ENCODE measurements around the gene UMODL1. TPM values are rescaled to one million over a fixed set of nuclear protein-coding genes. Genes with fewer than 3 reads are reported as not detected.

UMODL1 gene
- total RNA-seq, 1 donor from 2014 or later: not detected

- DNase-seq (ENCODE audit: low spot score in 2 of 2) (no peak), FAIRE-seq (no peak)
These were observed 87.7 kb downstream of the UMODL1 start for GRCh38 chr21:42158846-42159245.

- DNase-seq (ENCODE audit: low spot score in 2 of 2) (no peak), FAIRE-seq (no peak)
These were observed 88.5 kb downstream of the UMODL1 start for GRCh38 chr21:42159560-42160110.

GRCh38 chr21:42160111-42160721 is 89.1 kb downstream of the UMODL1 start:
- FAIRE-seq (no peak), DNase-seq (ENCODE audit: low spot score in 2 of 2) (no peak)

- DNase-seq (ENCODE audit: low spot score in 2 of 2) (no peak), FAIRE-seq (no peak)
These were observed 89.6 kb downstream of the UMODL1 start for GRCh38 chr21:42160765-42161164.

- no peak for FAIRE-seq
- no peak for DNase-seq (ENCODE audit: low spot score in 2 of 2)
These were observed 90.4 kb downstream of the UMODL1 start for GRCh38 chr21:42161401-42161955.

GRCh38 chr21:42161956-42162681 is 91.0 kb downstream of the UMODL1 start:
- FAIRE-seq: no peak
- no peak for DNase-seq (ENCODE audit: low spot score in 2 of 2)

- FAIRE-seq (no peak), DNase-seq (ENCODE audit: low spot score in 2 of 2) (no peak)
These were observed 91.9 kb downstream of the UMODL1 start for GRCh38 chr21:42162831-42163510.

- FAIRE-seq: no peak
These were observed 92.4 kb downstream of the UMODL1 start for GRCh38 chr21:42163511-42163863.

GRCh38 chr21:42164064-42164789 is 93.1 kb downstream of the UMODL1 start:
- FAIRE-seq (no peak), DNase-seq (ENCODE audit: low spot score in 2 of 2) (no peak)

More at GRCh38 chr21:42163511-42163863, 92.4 kb downstream of the UMODL1 start:
- no peak for DNase-seq (ENCODE audit: low spot score in 2 of 2)

- no peak for FAIRE-seq
These were observed 93.7 kb downstream of the UMODL1 start for GRCh38 chr21:42164818-42165217.

GRCh38 chr21:42165901-42166300 is 94.8 kb downstream of the UMODL1 start:
- DNase-seq (ENCODE audit: low spot score in 2 of 2) (no peak), FAIRE-seq (no peak)

More at GRCh38 chr21:42164818-42165217, 93.7 kb downstream of the UMODL1 start:
- DNase-seq (ENCODE audit: low spot score in 2 of 2): no peak

GRCh38 chr21:42169758-42170157 is 98.6 kb downstream of the UMODL1 start:
- FAIRE-seq: no peak
- no peak for DNase-seq (ENCODE audit: low spot score in 2 of 2)

GRCh38 chr21:42171091-42172053 is 100.3 kb downstream of the UMODL1 start:
- DNase-seq (ENCODE audit: low spot score in 2 of 2) (no peak), FAIRE-seq (peak; percentile 45)

- DNase-seq (ENCODE audit: low spot score in 2 of 2): no peak
- no peak for FAIRE-seq
These were observed 101.7 kb downstream of the UMODL1 start for GRCh38 chr21:42172596-42173483.

GRCh38 chr21:42174173-42174572 is 103.1 kb downstream of the UMODL1 start:
- FAIRE-seq (no peak), DNase-seq (ENCODE audit: low spot score in 2 of 2) (no peak)

GRCh38 chr21:42175110-42175710 is 104.1 kb downstream of the UMODL1 start:
- DNase-seq (ENCODE audit: low spot score in 2 of 2): no peak
- no peak for FAIRE-seq

GRCh38 chr21:42176859-42177258 is 105.7 kb downstream of the UMODL1 start:
- no peak for FAIRE-seq

GRCh38 chr21:42179316-42179715 is 108.2 kb downstream of the UMODL1 start:
- no peak for FAIRE-seq
- no peak for DNase-seq (ENCODE audit: low spot score in 2 of 2)

More at GRCh38 chr21:42176859-42177258, 105.7 kb downstream of the UMODL1 start:
- DNase-seq (ENCODE audit: low spot score in 2 of 2): no peak

All from frontal cortex (tissue), 4 donors.